Loucy (cell line): ENCODE data around the gene BRAP.
"Not testable (repeated sequence)": the region's sequence is repeated elsewhere in the genome, so short reads cannot be mapped to it uniquely, and the experiment has no call there.

Source experiments
- H2AFZ ChIP-seq: fragments of 200-600 bp; sonication (generic); 2 replicates; pipeline ENCODE4 v1.6.0; 2016; ENCODE audit warnings: antibody characterized with exemption, mild to moderate bottlenecking, low read length, moderate library complexity
- H3F3A ChIP-seq: fragments of 200-600 bp; 2 replicates; pipeline ENCODE4 v1.6.0; 2016; ENCODE audit warnings: antibody characterized with exemption, low read depth, mild to moderate bottlenecking
- H3K27me3 ChIP-seq: fragments of 200-600 bp; sonication (generic); 2 replicates; pipeline ENCODE4 v1.6.1; 2014; ENCODE audit warnings: low read length, mild to moderate bottlenecking; ENCODE audit not compliant: insufficient read depth, poor library complexity, severe bottlenecking
- H3K36me3 ChIP-seq: fragments of 200-600 bp; sonication (generic); 2 replicates; pipeline ENCODE4 v1.6.1; 2016; ENCODE audit warnings: low read length; ENCODE audit not compliant: insufficient read depth
- H3K4me1 ChIP-seq: fragments of 200-600 bp; sonication (generic); 2 replicates; pipeline ENCODE4 v1.5.1; 2014; ENCODE audit warnings: low read length, mild to moderate bottlenecking; ENCODE audit not compliant: insufficient read depth, poor library complexity, severe bottlenecking
- H3K4me2 ChIP-seq: fragments of 200-600 bp; sonication (generic); 2 replicates; pipeline ENCODE4 v1.6.0; 2014; ENCODE audit warnings: antibody characterized with exemption, low read length, low read depth, mild to moderate bottlenecking; ENCODE audit not compliant: poor library complexity, severe bottlenecking
- H3K4me3 ChIP-seq: fragments of 200-600 bp; sonication (generic); 2 replicates; pipeline ENCODE4 v1.5.1; 2014; ENCODE audit warnings: low read length, mild to moderate bottlenecking, mixed read lengths; ENCODE audit not compliant: poor library complexity, severe bottlenecking
- H3K79me2 ChIP-seq: fragments of 200-600 bp; sonication (generic); 2 replicates; pipeline ENCODE4 v1.6.1; 2014; ENCODE audit warnings: low read length; ENCODE audit not compliant: insufficient read depth
- H3K9ac ChIP-seq: fragments of 200-600 bp; sonication (generic); 2 replicates; pipeline ENCODE4 v1.6.0; 2014; ENCODE audit warnings: mild to moderate bottlenecking, low read depth, low read length, moderate library complexity; ENCODE audit not compliant: poor library complexity, severe bottlenecking
- H3K9me2 ChIP-seq: fragments of 200-600 bp; sonication (generic); replicated peaks from 2 replicates; pipeline ENCODE4 v1.6.1; 2016; ENCODE audit warnings: low read depth, low read length, mixed read lengths
- H3K9me3 ChIP-seq: fragments of 200-600 bp; sonication (generic); 2 replicates; pipeline ENCODE4 v1.6.1; 2014; ENCODE audit warnings: mild to moderate bottlenecking, antibody characterized with exemption, low read length, low read depth; ENCODE audit not compliant: insufficient read depth
- H4K20me1 ChIP-seq: fragments of 200-600 bp; sonication (generic); 2 replicates; pipeline ENCODE4 v1.6.0; 2014; ENCODE audit warnings: antibody characterized with exemption, low read length, mild to moderate bottlenecking; ENCODE audit not compliant: insufficient read depth, poor library complexity, severe bottlenecking
- EZH2phosphoT487 ChIP-seq: fragments of 200-600 bp; IDR thresholded peaks from 2 replicates; pipeline ENCODE4 v1.6.1; 2018; ENCODE audit warnings: antibody characterized with exemption, mild to moderate bottlenecking, moderate library complexity, borderline replicate concordance
- TF ChIP-seq, protein P1 (sequence below): fragments of 200-600 bp; sonication (generic); conservative IDR thresholded peaks from 2 replicates; pipeline ENCODE4 v1.5.1; 2014; ENCODE audit warnings: mild to moderate bottlenecking, antibody characterized with exemption, low read length

Gene BRAP

DNA sequence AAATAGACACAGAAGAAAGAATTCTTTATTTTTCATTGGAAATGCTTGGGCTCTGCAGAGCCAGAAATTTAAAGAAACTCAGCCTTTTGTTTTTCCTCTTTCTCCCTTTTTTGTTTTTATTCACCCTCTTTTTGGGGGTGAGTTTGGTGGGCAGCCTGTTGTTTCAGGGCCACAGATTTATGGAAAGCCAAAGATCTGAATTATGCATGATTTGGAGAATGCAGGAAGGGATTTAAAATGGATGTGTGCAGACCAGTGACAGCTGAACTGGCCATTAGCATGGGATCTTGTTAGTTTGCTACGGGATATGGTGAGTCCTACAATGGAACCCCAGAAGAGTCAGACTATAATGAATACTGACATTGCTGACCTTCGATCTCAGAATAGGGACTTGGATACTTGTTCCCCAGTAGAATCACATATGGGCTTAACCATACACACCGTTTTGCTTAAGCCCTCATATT lies 79.0 kb downstream of the BRAP start:
- Histone ChIP-seq H3K9me3 (no peaks in the 10 kb centered on the region), H3K4me2 (no peak overlapping the region), H4K20me1 (no peaks in the 10 kb centered on the region), H3K4me3 (no peak overlapping the region), H3K4me1 (no peaks in the 10 kb centered on the region), H3K79me2 (no peaks in the 10 kb centered on the region), H3K36me3 (no peaks in the 10 kb centered on the region), H3K27me3 (no peaks in the 10 kb centered on the region), H3K9me2 (no peaks in the 10 kb centered on the region), H3K9ac (no peak overlapping the region), H2AFZ (no peak overlapping the region), H3F3A (no peaks in the 10 kb centered on the region)
- no peak for TF ChIP-seq EZH2phosphoT487
- TF ChIP-seq, protein P1, sequence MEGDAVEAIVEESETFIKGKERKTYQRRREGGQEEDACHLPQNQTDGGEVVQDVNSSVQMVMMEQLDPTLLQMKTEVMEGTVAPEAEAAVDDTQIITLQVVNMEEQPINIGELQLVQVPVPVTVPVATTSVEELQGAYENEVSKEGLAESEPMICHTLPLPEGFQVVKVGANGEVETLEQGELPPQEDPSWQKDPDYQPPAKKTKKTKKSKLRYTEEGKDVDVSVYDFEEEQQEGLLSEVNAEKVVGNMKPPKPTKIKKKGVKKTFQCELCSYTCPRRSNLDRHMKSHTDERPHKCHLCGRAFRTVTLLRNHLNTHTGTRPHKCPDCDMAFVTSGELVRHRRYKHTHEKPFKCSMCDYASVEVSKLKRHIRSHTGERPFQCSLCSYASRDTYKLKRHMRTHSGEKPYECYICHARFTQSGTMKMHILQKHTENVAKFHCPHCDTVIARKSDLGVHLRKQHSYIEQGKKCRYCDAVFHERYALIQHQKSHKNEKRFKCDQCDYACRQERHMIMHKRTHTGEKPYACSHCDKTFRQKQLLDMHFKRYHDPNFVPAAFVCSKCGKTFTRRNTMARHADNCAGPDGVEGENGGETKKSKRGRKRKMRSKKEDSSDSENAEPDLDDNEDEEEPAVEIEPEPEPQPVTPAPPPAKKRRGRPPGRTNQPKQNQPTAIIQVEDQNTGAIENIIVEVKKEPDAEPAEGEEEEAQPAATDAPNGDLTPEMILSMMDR = no peak

- H3K9me2 ChIP-seq = no peaks in the 10 kb centered on the region
- no peaks in the 10 kb centered on the region for H3K79me2 ChIP-seq
- TF ChIP-seq EZH2phosphoT487 = no peak
- TF ChIP-seq, protein P1 = no peak
- H3K27me3 ChIP-seq = no peaks in the 10 kb centered on the region
- H3K4me2 ChIP-seq = no peak overlapping the region
- H4K20me1 ChIP-seq = no peaks in the 10 kb centered on the region
- no peaks in the 10 kb centered on the region for H3K9me3 ChIP-seq
- no peak overlapping the region for H3K9ac ChIP-seq
- no peak overlapping the region for H2AFZ ChIP-seq
- no peak overlapping the region for H3K4me3 ChIP-seq
- H3K4me1 ChIP-seq = no peaks in the 10 kb centered on the region
- H3F3A ChIP-seq = no peaks in the 10 kb centered on the region
- H3K36me3 ChIP-seq = no peaks in the 10 kb centered on the region
Measured at GRCh38 chr12:111605911-111606766, 79.6 kb downstream of the BRAP start.

DNA sequence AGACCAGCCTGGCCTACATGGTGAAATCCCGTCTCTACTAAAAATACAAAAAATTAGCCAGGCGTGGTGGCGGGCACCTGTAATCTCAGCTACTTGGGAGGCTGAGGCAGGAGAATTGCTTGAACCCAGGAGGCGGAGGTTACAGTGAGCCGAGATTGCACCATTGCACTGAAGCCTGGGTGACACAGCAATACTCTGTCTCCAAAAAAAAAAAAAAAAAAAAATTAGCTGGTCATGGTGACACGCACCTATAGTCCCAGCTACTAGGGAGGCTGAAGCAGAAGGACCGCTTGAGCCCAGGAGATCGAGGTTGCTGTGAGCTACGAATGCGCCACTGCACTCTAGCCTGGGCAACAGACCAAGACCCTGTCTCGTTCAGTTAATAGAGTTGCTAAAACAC lies 82.9 kb downstream of the BRAP start:
- H3K4me1 ChIP-seq, H3F3A ChIP-seq, H3K4me2 ChIP-seq, H3K79me2 ChIP-seq, H3K9me3 ChIP-seq, H3K27me3 ChIP-seq, H3K36me3 ChIP-seq, H3K4me3 ChIP-seq, H3K9me2 ChIP-seq, H2AFZ ChIP-seq, H3K9ac ChIP-seq, H4K20me1 ChIP-seq: not testable (repeated sequence)

- no peaks in the 10 kb centered on the region for H3K9me3 ChIP-seq
- peaks cover 12% of the 10 kb centered on the region for H3K79me2 ChIP-seq
- H2AFZ ChIP-seq = no peak overlapping the region
- H3K9ac ChIP-seq = no peak overlapping the region
- no peaks in the 10 kb centered on the region for H3K36me3 ChIP-seq
- no peaks in the 10 kb centered on the region for H3K9me2 ChIP-seq
- peaks cover 10% of the 10 kb centered on the region for H4K20me1 ChIP-seq
- peaks cover 7% of the 10 kb centered on the region for H3K4me1 ChIP-seq
- no peaks in the 10 kb centered on the region for H3F3A ChIP-seq
- H3K4me2 ChIP-seq = no peak overlapping the region
- no peaks in the 10 kb centered on the region for H3K27me3 ChIP-seq
- H3K4me3 ChIP-seq = no peak overlapping the region
- TF ChIP-seq, protein P1 = no peak
- TF ChIP-seq EZH2phosphoT487 = no peak
Measured at GRCh38 chr12:111602348-111602747, 83.4 kb downstream of the BRAP start.

GRCh38 chr12:111600986-111601385 lies 84.8 kb downstream of the BRAP start:
- not testable (repeated sequence) for H2AFZ ChIP-seq, H3K4me3 ChIP-seq, H3K4me2 ChIP-seq, H3K27me3 ChIP-seq, H3K9ac ChIP-seq, H3K9me3 ChIP-seq, H3F3A ChIP-seq, H3K36me3 ChIP-seq, H3K9me2 ChIP-seq
- Histone ChIP-seq H3K79me2 (peaks cover 25% of the 10 kb centered on the region), H3K4me1 (peaks cover 17% of the 10 kb centered on the region), H4K20me1 (peaks cover 24% of the 10 kb centered on the region)
